Colonic mucosa (tissue), 4 donors: ENCODE results near the gene FOXJ2. TPM values are rescaled to one million over a fixed set of nuclear protein-coding genes. Genes with fewer than 3 reads are reported as not detected.
A peak's percentile ranks its signal among the peaks of the same experiment; 100 is the strongest.
"Not testable (repeated sequence)": the region's sequence is repeated elsewhere in the genome, so short reads cannot be mapped to it uniquely, and the experiment has no call there.

Experiments
- DNase-seq: peaks from one replicate; pipeline ENCODE4 v3.0.0-alpha.2; 2020
- H3K27ac ChIP-seq: fragments of 200-600 bp; one replicate; pipeline ENCODE4 v1.8.0; 2021
- H3K27me3 ChIP-seq: fragments of 200-600 bp; one replicate; pipeline ENCODE4 v1.8.0; 2021
- H3K36me3 ChIP-seq: fragments of 200-600 bp; one replicate; pipeline ENCODE4 v1.8.0; 2021
- H3K4me1 ChIP-seq: fragments of 200-600 bp; one replicate; pipeline ENCODE4 v1.8.0; 2021; ENCODE audit warnings: mild to moderate bottlenecking
- H3K4me3 ChIP-seq: fragments of 200-600 bp; one replicate; pipeline ENCODE4 v1.8.0; 2021
- H3K9ac ChIP-seq, 2 donors: one replicate each; pipeline ENCODE4 v1.7.0; 2013; ENCODE audit warnings: control low read depth in 2 of 2, low read depth in 2 of 2, low read length in 2 of 2
- H3K9me3 ChIP-seq: fragments of 200-600 bp; one replicate; pipeline ENCODE4 v1.8.0; 2021
- CTCF ChIP-seq: fragments of 200-600 bp; IDR thresholded peaks from one replicate; pipeline ENCODE4 v1.8.0; 2022; ENCODE audit warnings: antibody characterized with exemption, mild to moderate bottlenecking
- intact Hi-C: fragments of 100-400 bp; cut with DNase I; formaldehyde crosslinking; loops from one replicate; pipeline ENCODE4 v1.14.1; 2022
- total RNA-seq, 2 donors: library from RNA; stranded (reverse); fragmentation: NEBNext Ultra II Directional in 1 of 2; extraction: Animal tissue kit (Norgen Biotek cat#: 25700) in 1 of 2; gene quantifications; one replicate each; pipeline ENCODE4 v1.2.1, GENCODE V29; 2021
- donor health status: healthy.
- donor health status: DM: no; HTN: no; CAD: no.
- donor health status: DM: no; HTN: no; CAD: no.

FOXJ2 gene
- total RNA-seq, 2 donors from 2014 or later = 10.7 to 14.9 TPM

GRCh38 chr12:8027856-8028255 is 4.7 kb upstream of the FOXJ2 start:
- no peak overlapping the region for H3K4me3 ChIP-seq
- intact Hi-C loops = no loop called here
- no peak overlapping the region for H3K9ac ChIP-seq

GRCh38 chr12:8028267-8028666 is 4.2 kb upstream of the FOXJ2 start:
- Histone ChIP-seq H3K4me3 (no peak overlapping the region), H3K27me3 (no peaks in the 10 kb centered on the region), H3K27ac (no peak overlapping the region), H3K36me3 (no peaks in the 10 kb centered on the region), H3K9me3 (no peaks in the 10 kb centered on the region), H3K4me1 (no peaks in the 10 kb centered on the region), H3K9ac (no peak overlapping the region)
- DNase-seq = no peak
- intact Hi-C loops = no loop called here
- TF ChIP-seq CTCF = no peak

More at GRCh38 chr12:8027856-8028255, 4.7 kb upstream of the FOXJ2 start:
- TF ChIP-seq CTCF = no peak
- no peak for DNase-seq
- Histone ChIP-seq H3K4me1 (no peaks in the 10 kb centered on the region), H3K27ac (no peak overlapping the region), H3K27me3 (no peaks in the 10 kb centered on the region), H3K36me3 (no peaks in the 10 kb centered on the region), H3K9me3 (no peaks in the 10 kb centered on the region)

- Histone ChIP-seq H3K36me3 (no peaks in the 10 kb centered on the region), H3K27ac (no peak overlapping the region), H3K27me3 (no peaks in the 10 kb centered on the region), H3K4me1 (peaks cover 14% of the 10 kb centered on the region), H3K9ac (no peak overlapping the region), H3K9me3 (no peaks in the 10 kb centered on the region), H3K4me3 (no peak overlapping the region)
- TF ChIP-seq CTCF = no peak
- intact Hi-C loops = no loop called here
- DNase-seq = no peak
These were observed 2.3 kb upstream of the FOXJ2 start for GRCh38 chr12:8030189-8030588.

- H3K36me3 ChIP-seq = not testable (repeated sequence)
These were observed 1.5 kb upstream of the FOXJ2 start for GRCh38 chr12:8031017-8031416.

GRCh38 chr12:8031872-8032241 is 659 bp upstream of the FOXJ2 start:
- no peaks in the 10 kb centered on the region for H3K9me3 ChIP-seq
- peak overlapping the region; percentile 19 to 62 for H3K9ac ChIP-seq
- TF ChIP-seq CTCF = no peak
- peaks cover 20% of the 10 kb centered on the region for H3K4me1 ChIP-seq
- no peaks in the 10 kb centered on the region for H3K27me3 ChIP-seq
- H3K36me3 ChIP-seq = no peaks in the 10 kb centered on the region
- peak overlapping the region; percentile 94 for H3K4me3 ChIP-seq
- peak overlapping the region; percentile 87 for H3K27ac ChIP-seq
- intact Hi-C loops = no loop called here
- DNase-seq = no peak

More at GRCh38 chr12:8031017-8031416, 1.5 kb upstream of the FOXJ2 start:
- H3K9ac ChIP-seq, intact Hi-C loops, H3K4me3 ChIP-seq, DNase-seq, H3K9me3 ChIP-seq, H3K27ac ChIP-seq, H3K27me3 ChIP-seq: not testable (repeated sequence)
- H3K4me1 ChIP-seq = peaks cover 20% of the 10 kb centered on the region

- H3K36me3 ChIP-seq = no peaks in the 10 kb centered on the region
- peaks cover 33% of the 10 kb centered on the region for H3K4me1 ChIP-seq
- H3K27ac ChIP-seq = peak overlapping the region; percentile 87
- H3K9me3 ChIP-seq = no peaks in the 10 kb centered on the region
- H3K4me3 ChIP-seq = peak overlapping the region; percentile 94
- TF ChIP-seq CTCF = no peak
- peak; percentile 76 for DNase-seq
- intact Hi-C loops = no loop called here
- H3K9ac ChIP-seq = peak overlapping the region; percentile 95 to 100
- H3K27me3 ChIP-seq = no peaks in the 10 kb centered on the region
These were observed 883 bp downstream of the FOXJ2 start for GRCh38 chr12:8033153-8034044.
